D721Med (cell line): ENCODE results near the gene EHD1.
A peak's percentile ranks its signal among the peaks of the same experiment; 100 is the strongest.

Source experiments
- DNase-seq: peaks from one replicate; pipeline ENCODE4 v3.0.0; 2011; ENCODE audit warnings: low spot score; ENCODE audit not compliant: insufficient read length
- FAIRE-seq: peaks from 2 replicates; lab custom pipeline; 2011; peaks lifted over from hg19 to GRCh38; lab: Jason Lieb, UNC
- TF ChIP-seq, protein P1 (sequence below): IDR thresholded peaks from 2 replicates; pipeline ENCODE4 v1.5.1; 2012; ENCODE audit warnings: mild to moderate bottlenecking, control low read depth; ENCODE audit not compliant: insufficient read depth; ENCODE audit errors: missing control alignments

EHD1 gene

DNA sequence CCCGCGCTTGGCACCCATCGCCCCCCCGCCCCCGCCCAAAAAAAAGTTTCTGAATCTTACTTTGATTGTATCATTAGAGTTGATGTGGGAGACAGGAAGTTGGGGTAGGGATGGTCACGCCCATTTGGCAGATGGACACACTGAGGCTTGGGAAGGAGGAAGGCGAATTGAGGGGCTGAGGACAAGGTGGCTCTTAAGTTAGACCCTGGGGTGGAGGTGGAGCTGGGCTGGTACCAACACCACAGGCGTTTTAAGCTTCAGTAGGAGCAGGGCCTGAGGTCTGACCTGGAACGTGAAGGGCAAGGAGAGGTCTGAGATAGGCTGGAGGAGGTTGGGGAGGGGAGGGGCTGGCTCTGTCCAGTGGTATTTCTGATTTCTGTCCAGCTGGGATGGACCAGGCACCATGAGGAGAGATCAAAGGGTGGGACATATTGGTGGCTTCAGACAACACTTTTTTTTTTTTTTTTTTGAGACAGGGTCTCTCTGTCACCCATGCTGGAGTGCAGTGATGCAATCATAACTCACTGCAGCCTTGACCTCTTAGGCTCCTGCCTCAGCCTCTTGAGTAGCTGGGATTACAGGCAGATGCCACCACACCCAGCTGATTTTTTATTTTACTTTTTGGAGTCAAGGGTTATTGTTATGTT is 33.2 kb downstream of the EHD1 start:
- TF ChIP-seq, protein P1, sequence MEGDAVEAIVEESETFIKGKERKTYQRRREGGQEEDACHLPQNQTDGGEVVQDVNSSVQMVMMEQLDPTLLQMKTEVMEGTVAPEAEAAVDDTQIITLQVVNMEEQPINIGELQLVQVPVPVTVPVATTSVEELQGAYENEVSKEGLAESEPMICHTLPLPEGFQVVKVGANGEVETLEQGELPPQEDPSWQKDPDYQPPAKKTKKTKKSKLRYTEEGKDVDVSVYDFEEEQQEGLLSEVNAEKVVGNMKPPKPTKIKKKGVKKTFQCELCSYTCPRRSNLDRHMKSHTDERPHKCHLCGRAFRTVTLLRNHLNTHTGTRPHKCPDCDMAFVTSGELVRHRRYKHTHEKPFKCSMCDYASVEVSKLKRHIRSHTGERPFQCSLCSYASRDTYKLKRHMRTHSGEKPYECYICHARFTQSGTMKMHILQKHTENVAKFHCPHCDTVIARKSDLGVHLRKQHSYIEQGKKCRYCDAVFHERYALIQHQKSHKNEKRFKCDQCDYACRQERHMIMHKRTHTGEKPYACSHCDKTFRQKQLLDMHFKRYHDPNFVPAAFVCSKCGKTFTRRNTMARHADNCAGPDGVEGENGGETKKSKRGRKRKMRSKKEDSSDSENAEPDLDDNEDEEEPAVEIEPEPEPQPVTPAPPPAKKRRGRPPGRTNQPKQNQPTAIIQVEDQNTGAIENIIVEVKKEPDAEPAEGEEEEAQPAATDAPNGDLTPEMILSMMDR: no peak
- FAIRE-seq (no peak), DNase-seq (no peak)

DNA sequence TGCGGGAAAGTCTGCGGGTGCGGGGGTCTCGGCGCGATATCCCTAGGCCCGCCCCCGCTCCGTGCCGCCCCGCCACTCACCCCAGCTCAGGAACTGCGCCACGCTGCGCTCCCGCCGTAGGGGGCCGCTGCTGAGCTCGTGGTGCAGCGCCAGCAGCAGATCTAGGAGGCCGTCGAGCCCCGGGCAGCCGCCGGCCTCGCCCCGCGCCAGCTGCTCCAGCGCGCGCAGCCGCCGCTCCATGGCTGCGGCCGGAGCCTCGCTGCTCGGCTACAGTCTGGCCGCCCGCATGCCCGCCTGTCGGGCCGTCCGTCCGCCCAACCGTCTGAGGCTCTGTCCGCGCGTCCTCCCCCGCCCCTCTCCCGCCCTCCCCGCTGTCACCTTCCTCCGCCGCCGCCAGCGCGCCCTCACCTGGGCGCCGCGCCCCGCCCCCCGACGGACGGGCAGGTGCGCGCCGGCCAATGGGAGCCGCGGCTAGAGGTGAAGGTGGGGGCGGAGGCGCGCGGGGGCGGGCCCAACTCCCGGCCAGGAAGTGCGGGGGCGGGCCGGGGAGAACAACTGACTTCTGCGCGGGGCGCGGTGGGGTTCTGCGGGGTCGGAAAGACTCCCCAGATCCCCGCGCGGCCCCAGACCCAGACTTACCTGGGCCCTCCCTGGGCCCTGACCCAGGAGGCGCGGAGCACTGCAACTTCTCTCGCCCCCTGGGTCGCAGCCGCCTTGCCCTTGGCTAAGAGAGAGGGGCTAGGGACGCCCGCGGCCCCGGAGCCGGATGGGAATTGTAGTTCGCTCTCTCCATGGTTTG is 33.9 kb downstream of the EHD1 start, which contains the start of gene CDC42BPG:
Gene CDC42BPG, minus strand, starts transcription at position 324 of the 799 bp plus-strand sequence. Its CDS starts 84 bp downstream, at position 240.
- FAIRE-seq (no peak), DNase-seq (peak; percentile 84)
- TF ChIP-seq, protein P1: peak; percentile 57

DNA sequence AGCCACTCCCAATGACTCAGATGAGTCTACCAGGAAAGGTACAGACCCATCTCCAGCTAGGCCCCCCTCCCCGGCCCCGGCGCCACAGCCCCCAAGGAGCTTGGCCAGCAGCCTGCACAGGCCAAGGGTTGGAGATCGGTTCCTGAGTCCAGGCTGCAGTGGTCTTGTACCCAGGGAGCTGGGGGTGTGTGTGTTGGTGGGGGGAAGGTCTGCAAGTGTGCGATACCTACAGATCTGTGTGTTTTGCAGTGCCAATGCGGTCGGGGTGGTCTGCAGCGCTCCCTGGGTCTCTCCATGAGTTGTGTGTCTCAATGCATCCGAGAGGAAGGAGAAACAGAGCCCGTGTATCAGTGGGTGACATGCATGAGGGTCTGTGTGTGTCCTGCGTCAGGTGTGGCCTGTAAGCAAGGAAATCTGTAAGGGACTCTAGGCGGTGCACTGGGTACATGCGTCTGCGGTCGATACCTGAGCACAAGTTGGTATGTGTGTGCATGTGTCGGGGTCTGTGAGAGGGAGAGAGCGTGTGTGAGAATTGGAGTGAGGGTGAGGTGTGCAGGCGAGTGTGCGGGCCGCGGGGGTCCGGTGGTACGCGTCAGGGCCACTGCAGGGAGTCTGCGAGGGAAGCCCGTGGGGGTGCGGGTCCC is 34.6 kb downstream of the EHD1 start:
- DNase-seq (no peak), FAIRE-seq (no peak)
- TF ChIP-seq, protein P1: no peak

DNA sequence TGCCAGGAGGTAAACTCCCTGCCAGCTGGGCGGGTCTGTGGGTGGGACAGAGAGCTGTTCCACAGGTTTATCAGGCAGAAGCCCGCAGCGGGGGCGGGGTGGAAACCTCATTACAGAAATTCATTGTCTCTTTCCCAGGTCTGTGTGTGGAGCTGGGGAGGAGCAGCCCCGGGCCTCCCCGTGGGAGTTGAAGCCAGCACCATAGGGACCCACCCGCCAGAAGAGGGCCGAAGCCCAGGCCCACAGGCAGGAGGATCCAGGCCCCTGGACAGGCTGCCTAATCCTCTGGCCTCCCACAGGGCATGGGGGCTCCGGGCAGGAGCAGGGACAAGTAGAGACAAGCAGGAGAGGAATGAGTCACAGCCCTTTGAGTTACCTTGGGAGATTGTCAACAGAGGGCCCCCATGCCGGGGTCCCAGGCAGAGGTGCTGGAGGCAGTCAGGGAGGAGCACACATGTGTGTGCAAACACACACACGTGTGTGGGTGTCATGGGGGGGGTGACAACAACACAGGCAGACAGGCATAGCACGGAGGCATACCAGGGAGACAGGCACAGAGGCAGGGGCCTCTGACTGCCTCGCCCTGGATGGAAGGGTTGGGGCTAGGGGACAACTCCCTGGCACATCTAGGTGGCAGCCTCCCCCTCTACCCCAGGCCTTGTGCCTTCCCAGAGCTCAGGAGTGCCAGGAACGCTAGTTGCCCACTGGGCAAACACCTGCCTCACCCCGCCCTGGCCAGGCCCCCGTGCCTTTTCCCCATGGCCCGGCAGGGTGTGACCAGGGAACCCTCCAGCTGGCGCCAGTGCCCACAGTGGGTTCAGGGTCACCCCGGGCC is 35.4 kb downstream of the EHD1 start:
- DNase-seq (no peak), FAIRE-seq (no peak)
- TF ChIP-seq, protein P1: no peak

DNA sequence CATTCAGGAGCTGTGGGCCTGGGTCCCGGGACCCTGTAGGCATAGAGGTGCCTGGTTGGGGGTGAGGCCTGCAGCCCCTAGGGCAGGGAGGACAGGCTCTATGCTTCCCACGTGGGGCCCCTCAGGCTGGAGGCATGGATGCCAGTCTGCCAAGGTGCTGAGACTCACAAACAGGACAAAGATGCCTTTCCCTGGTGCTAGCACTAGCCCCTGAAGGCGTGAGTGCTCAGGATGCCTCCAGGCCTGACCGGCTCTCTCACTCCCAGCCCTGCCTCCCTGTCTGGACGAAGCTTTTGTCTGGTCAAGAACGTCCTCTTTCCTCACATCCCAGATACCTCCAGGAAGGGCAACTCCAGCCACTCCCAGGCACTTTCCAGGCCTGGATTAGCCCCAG is 36.1 kb downstream of the EHD1 start:
- FAIRE-seq (no peak), DNase-seq (no peak)
- TF ChIP-seq, protein P1: no peak

- TF ChIP-seq, protein P1: no peak
- DNase-seq (no peak), FAIRE-seq (no peak)
These were observed 36.6 kb downstream of the EHD1 start for GRCh38 chr11:64841592-64842365.
